KMS-11 (cell line): ENCODE data around the gene DNAH17.

Experiments
- H2AFZ ChIP-seq: fragments of 200-600 bp; sonication (generic); 2 replicates; pipeline ENCODE4 v1.6.1; 2016; ENCODE audit warnings: antibody characterized with exemption, mixed run types, low read depth
- H3K27ac ChIP-seq: fragments of 200-600 bp; sonication (generic); 2 replicates; pipeline ENCODE4 v1.6.1; 2016; ENCODE audit warnings: mild to moderate bottlenecking, mixed run types
- H3K27me3 ChIP-seq: fragments of 200-600 bp; sonication (generic); 2 replicates; pipeline ENCODE4 v1.6.1; 2017; ENCODE audit warnings: mild to moderate bottlenecking, low read depth, mixed run types, moderate library complexity; ENCODE audit not compliant: insufficient read depth
- H3K36me3 ChIP-seq: fragments of 200-600 bp; sonication (generic); 2 replicates; pipeline ENCODE4 v1.6.1; 2017; ENCODE audit warnings: mild to moderate bottlenecking, mixed run types; ENCODE audit not compliant: insufficient read depth
- H3K4me1 ChIP-seq: fragments of 200-600 bp; sonication (generic); 2 replicates; pipeline ENCODE4 v1.6.1; 2016; ENCODE audit warnings: mild to moderate bottlenecking, low read depth, mixed run types; ENCODE audit not compliant: poor library complexity, severe bottlenecking
- H3K4me2 ChIP-seq: fragments of 200-600 bp; sonication (generic); 2 replicates; pipeline ENCODE4 v1.7.0; 2016; ENCODE audit warnings: mild to moderate bottlenecking, mixed run types
- H3K4me3 ChIP-seq: fragments of 200-600 bp; sonication (generic); IDR thresholded peaks from 2 replicates; pipeline ENCODE4 v1.6.1; 2017; ENCODE audit warnings: low read depth, low read length, mixed read lengths; ENCODE audit not compliant: insufficient read depth
- H3K79me2 ChIP-seq: fragments of 200-600 bp; sonication (generic); 2 replicates; pipeline ENCODE4 v1.6.1; 2016; ENCODE audit warnings: low read depth, mixed run types; ENCODE audit not compliant: insufficient read depth
- H3K9ac ChIP-seq: fragments of 200-600 bp; sonication (generic); 2 replicates; pipeline ENCODE4 v1.6.1; 2016; ENCODE audit warnings: mild to moderate bottlenecking, mixed run types
- H4K20me1 ChIP-seq: fragments of 200-600 bp; sonication (generic); 2 replicates; pipeline ENCODE4 v1.6.1; 2016; ENCODE audit warnings: mild to moderate bottlenecking, mixed run types; ENCODE audit not compliant: insufficient read depth
- CTCF ChIP-seq: fragments of 200-600 bp; sonication (generic); conservative IDR thresholded peaks from 2 replicates; pipeline ENCODE4 v1.6.1; 2017; ENCODE audit warnings: low read depth, mild to moderate bottlenecking, antibody characterized with exemption, low read length, moderate library complexity, mixed read lengths

The DNAH17 gene

GRCh38 chr17:78473951-78474613 lies 103.1 kb downstream of the DNAH17 start:
- H3K79me2 ChIP-seq = no peaks in the 10 kb centered on the region
- peak overlapping the region; percentile 44; the same call in 1 of the 2 replicates for H3K4me2 ChIP-seq
- H3K4me1 ChIP-seq = peaks cover 50% of the 10 kb centered on the region
- peak overlapping the region; percentile 3; the same call in 1 of the 2 replicates for H2AFZ ChIP-seq
- H4K20me1 ChIP-seq = no peaks in the 10 kb centered on the region
- no peak overlapping the region for H3K9ac ChIP-seq
- H3K27me3 ChIP-seq = no peaks in the 10 kb centered on the region
- H3K36me3 ChIP-seq = no peaks in the 10 kb centered on the region
- no peak overlapping the region for H3K4me3 ChIP-seq
- TF ChIP-seq CTCF = no peak
- H3K27ac ChIP-seq = peak overlapping the region; percentile 10; the same call in 1 of the 2 replicates

GRCh38 chr17:78472035-78472905 lies 104.9 kb downstream of the DNAH17 start:
- peak overlapping the region; percentile 55 for H3K4me2 ChIP-seq
- H3K27ac ChIP-seq = peak overlapping the region; percentile 45; the same call in 1 of the 2 replicates
- H3K36me3 ChIP-seq = no peaks in the 10 kb centered on the region
- peaks cover 50% of the 10 kb centered on the region for H3K4me1 ChIP-seq
- no peaks in the 10 kb centered on the region for H4K20me1 ChIP-seq
- H2AFZ ChIP-seq = peak overlapping the region; percentile 50; the same call in 1 of the 2 replicates
- H3K79me2 ChIP-seq = no peaks in the 10 kb centered on the region
- H3K4me3 ChIP-seq = no peak overlapping the region
- H3K9ac ChIP-seq = peak overlapping the region; percentile 40; the same call in 1 of the 2 replicates
- no peaks in the 10 kb centered on the region for H3K27me3 ChIP-seq
- no peak for TF ChIP-seq CTCF

- Histone ChIP-seq H3K9ac (no peak overlapping the region), H3K4me3 (no peak overlapping the region), H3K27me3 (no peaks in the 10 kb centered on the region), H4K20me1 (no peaks in the 10 kb centered on the region), H3K4me2 (no peak overlapping the region), H3K79me2 (no peaks in the 10 kb centered on the region), H3K4me1 (peaks cover 50% of the 10 kb centered on the region), H3K36me3 (no peaks in the 10 kb centered on the region), H2AFZ (no peak overlapping the region), H3K27ac (no peak overlapping the region)
- no peak for TF ChIP-seq CTCF
These were observed 105.6 kb downstream of the DNAH17 start for GRCh38 chr17:78471635-78472034.

- no peaks in the 10 kb centered on the region for H4K20me1 ChIP-seq
- no peak overlapping the region for H2AFZ ChIP-seq
- no peaks in the 10 kb centered on the region for H3K79me2 ChIP-seq
- H3K27ac ChIP-seq = no peak overlapping the region
- peaks cover 34% of the 10 kb centered on the region for H3K4me1 ChIP-seq
- H3K27me3 ChIP-seq = no peaks in the 10 kb centered on the region
- no peak overlapping the region for H3K4me3 ChIP-seq
- no peak overlapping the region for H3K4me2 ChIP-seq
- no peak overlapping the region for H3K9ac ChIP-seq
- no peaks in the 10 kb centered on the region for H3K36me3 ChIP-seq
- no peak for TF ChIP-seq CTCF
These were observed 107.8 kb downstream of the DNAH17 start for GRCh38 chr17:78469443-78469842.
